HG03342 (cell line): ENCODE results near the gene TMEM201.

Experiments used
- ATAC-seq: cut with Tn5 transposase; IDR thresholded peaks from one replicate; pipeline ENCODE4 v1.9.1; 2021; ENCODE audit warnings: mild to moderate bottlenecking, moderate library complexity; ENCODE audit not compliant: unreplicated experiment

The TMEM201 gene

DNA sequence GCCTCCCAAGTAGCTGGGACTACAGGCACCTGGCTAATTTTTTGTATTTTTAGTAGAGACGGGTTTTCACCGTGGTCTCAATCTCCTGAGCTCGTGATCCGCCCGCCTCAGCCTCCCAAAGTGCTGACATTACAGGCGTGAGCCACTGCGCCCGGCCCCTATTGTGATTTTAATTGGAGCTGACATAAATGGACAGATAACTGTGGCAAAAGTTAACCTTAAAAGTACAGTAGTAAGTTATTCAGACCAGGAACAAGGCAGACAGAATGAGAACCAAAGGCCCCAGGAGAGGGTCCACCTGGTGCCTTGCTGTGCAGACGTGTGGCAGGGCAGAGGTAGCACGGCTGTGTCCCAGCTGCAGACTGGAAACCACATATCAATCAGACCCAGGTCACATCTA is 11.0 kb downstream of the TMEM201 start:
- no peak for ATAC-seq

DNA sequence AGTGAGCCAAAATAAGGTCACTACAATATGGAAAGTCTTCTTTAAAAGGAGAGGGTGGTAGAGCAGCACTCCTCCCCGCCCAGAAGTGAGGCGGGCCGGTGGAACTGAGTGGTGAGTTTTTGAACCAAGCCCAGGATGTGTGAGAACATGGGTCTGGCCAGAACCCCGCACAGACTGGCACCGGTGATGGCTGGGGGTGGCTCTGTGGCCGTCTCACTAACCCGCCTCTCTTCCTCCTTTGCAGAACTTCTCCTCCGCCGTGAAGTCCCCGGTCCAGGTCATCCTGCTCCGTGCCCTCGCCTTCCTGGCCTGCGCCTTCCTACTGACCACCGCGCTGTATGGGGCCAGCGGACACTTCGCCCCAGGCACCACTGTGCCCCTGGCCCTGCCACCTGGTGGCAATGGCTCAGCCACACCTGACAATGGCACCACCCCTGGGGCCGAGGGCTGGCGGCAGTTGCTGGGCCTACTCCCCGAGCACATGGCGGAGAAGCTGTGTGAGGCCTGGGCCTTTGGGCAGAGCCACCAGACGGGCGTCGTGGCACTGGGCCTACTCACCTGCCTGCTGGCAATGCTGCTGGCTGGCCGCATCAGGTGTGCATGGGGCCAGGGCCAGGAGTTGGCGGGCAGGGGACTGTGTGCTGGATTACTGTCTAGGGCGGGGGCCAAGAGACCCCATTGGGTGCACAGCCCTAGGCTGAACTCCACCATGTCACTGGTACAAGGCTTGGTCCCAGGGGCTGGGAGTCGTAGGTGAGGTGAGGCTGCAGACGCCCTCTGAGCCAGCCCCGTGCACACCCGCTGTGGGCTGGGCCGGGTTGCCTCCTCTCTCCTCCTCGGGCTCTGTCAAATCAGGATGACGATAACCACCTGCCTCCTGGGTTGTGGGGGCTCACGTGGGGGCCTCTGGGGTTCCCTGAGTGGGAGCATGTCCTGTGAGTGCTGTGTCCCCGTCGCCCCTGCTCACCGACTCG is 12.4 kb downstream of the TMEM201 start:
- no peak for ATAC-seq

DNA sequence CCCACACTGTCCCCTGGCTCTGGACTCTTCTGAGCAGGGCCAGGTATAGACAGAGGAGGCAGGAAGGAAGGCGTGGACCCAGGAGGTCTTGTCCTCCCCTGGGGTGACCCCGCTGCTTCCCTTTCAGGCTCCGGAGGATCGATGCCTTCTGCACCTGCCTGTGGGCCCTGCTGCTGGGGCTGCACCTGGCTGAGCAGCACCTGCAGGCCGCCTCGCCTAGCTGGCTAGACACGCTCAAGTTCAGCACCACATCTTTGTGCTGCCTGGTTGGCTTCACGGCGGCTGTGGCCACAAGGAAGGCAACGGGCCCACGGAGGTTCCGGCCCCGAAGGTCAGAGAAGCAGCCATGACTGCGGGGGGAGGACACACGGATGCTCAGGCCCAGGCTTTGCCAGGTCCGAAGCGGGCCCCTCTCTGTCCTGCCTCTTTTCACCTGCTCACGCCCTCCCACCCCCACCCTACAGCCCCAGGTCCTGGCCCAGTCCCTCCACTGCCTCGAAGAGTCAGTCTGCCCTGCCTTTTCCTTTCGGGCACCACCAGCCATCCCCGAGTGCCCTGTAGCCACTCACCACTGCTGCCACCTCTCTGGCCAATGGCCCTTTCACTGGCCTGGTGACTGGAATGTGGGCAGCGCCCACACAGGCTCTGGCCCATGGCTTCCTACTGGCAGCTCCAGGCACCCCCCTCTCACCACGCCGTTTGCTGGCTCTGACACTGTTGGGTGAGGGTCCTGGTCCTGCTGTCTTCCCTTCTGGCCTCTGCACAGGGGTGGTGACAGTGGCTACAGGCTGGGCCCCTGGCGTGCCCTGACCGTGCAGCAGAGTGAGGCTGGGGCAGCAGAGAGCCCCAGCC is 13.5 kb downstream of the TMEM201 start:
- ATAC-seq = no peak

DNA sequence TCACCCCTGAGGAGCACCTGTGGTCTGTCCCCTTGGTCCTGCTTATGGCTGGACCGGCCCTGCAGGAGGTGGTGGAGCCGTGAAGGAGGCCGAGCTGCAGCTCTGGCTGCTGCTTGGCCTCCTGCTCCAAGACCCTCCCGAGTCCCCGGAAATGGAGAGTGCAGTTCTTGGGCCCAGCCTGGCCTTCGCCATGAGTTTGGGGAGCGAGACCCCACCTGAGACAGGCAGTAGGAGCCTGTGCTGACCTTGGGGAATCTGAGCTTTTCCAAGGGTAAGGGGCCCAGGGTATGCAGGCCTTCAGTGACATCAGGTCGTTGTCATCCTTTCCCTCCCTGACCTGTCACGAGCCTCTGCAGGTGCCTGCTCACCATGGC is 14.1 kb downstream of the TMEM201 start:
- no peak for ATAC-seq

DNA sequence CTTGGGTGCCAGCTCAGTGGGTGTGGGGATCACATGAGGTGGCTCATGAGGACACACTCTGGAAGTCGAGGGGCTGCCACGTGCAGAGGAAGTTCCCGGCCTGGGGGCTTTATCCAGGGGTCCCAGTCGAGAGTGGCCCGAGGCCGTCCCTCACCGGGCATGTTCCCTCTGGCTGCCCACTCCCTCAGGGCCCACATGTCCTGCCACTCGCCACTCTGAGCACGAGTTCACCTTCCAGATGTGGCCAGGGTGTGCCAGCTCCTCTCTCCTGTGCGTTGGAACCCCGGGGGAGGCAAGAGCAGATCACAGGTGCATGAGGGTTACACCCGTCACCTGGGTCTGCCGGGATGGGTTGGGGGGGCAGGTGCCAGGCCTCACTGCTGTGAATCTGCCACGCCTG is 14.6 kb downstream of the TMEM201 start:
- ATAC-seq = no peak

DNA sequence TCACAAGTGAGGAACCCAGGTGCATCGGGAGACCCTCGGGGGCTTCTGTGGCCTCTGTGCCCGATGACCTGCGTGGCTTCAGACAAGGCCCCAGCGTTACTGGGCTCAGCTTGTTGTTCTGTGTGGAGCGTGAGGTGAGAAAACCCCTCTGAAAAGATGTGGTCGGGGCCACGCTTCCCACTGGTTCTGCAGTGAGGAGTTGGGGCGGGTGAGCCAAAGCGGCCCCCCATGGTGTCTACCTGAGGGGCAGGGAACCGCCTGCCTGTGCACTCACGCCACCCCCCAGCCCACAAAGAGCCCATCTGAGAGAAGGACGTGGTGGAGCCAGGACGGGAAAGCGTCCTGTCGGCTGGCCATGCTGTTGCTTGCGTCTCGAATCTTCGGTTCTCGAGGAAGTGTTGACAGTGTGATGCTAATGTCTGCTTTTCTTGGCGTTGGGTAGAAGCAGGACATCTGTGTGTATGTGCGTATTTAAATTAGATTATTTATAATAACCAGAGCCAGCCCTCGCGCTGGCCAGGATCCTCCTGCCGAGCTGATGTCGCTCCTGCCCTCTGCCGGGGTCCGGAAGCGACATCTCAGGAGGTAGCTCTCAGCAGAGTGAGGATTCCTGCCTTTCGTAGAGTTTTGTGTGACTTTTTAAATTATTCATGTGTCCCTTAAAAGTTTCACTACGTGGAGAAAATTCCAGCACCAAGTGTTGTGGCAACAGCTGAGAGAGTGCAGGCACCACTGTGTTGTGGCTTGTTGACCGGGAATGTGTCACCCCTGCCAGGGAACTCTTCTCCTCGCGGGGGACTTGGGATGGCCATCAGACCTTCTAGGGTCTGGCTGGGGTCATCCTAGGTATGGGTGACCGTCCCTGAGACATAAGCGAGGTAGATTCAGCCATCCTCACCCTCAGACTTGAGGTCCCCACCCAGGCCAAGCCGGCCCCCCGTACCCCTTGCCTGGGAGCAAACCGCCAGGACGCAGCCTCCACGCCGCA is 15.3 kb downstream of the TMEM201 start:
- ATAC-seq = no peak

DNA sequence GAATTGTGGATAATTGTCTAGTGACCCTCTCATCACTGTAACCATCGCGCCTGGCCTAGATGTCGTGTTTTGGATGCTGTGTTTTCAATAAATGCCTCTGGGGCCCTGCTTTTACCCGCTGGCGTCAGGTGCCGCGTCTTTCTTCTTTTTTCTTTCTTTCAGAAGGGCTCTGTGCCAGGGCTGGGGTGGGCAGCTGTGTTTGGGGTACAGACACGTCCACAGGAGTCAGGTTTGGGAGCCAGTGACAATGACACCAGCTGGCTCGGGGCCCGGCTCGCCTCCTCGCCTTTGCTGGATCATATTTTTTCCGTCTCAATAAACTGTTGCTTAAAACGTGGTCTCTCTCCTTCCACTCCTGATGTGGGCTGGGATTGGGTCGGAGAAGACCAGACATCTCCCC is 16.1 kb downstream of the TMEM201 start:
- ATAC-seq = no peak

DNA sequence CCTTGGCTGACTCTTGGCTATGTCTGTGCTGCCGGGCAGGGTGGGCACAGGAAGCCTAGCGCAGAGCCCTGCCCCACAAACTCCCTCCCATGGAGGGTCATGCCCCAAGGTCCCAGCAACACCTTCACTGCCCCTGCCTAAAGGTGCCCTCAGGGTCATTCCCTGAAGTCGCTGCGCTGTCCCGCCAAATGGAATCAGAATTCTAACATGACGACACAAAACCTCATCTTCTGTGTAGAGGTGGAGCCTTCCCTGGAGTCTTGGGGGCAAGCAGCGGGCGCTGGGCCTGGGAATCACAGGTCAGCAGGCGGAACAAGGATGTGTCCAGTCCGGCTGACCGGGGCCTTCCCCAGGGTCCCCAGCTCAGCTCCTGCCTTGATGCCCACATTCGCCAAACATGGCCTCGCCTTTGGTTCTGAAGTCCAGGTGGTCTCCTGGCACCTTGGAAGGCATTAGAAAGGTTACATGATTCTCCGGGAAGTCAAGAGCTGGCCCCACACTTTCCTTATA is 17.3 kb downstream of the TMEM201 start:
- ATAC-seq = no peak

DNA sequence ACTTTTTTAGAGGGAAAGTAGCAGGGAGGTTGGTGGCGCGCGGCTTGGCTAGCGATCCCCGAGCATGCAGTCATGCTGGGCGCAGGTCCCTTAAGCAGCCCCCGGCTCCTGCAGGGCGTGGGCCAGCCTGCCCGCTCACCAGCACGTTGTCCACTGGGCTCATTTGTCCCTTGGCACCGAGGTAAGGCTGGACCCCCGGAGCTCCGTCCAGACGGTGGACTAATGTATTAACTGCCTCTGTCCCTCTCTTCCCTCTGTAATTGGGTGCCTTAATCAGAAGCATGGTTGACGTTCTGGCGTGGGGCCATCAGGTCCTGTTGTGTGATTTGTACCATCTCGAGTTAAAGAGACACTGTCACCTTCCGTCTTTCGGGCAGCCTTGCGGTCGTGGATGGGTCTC is 17.7 kb downstream of the TMEM201 start:
- ATAC-seq = no peak

DNA sequence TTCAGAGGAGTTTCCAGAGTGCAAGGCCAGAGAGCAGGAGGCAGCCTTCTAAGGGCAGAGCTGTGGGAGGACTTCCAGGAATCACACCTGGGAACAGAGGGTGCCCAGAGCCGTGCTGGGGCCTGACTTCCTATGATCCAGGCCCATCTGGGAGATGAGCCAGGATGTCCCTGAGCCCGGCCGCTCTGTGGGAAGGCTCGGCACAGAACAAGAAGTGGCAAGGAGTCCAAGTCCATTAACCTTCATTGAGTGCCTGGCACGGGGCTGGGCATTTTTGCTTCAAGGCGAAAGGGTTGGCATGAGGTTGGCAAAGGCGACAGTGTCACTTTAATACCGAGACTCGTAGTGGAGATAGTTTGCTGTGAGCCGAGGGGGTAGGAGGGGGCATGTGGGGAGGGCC is 18.2 kb downstream of the TMEM201 start:
- ATAC-seq = no peak

DNA sequence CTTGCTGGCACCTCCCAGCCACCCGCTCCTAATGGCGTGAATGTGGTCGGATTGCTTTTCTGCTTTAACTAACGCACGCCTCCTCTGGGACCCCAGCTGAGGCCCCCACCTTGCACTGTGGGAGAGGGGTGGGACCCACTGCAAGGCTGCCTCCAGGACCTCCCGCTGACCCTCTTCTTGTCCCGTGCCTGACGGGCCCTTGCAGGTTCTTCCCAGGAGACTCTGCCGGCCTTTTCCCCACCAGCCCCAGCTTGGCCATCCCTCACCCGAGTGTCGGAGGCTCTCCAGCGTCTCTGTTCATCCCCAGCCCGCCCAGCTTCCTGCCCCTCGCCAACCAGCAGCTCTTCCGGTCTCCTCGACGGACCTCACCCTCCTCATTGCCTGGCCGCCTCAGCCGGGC is 18.6 kb downstream of the TMEM201 start:
- no peak for ATAC-seq

DNA sequence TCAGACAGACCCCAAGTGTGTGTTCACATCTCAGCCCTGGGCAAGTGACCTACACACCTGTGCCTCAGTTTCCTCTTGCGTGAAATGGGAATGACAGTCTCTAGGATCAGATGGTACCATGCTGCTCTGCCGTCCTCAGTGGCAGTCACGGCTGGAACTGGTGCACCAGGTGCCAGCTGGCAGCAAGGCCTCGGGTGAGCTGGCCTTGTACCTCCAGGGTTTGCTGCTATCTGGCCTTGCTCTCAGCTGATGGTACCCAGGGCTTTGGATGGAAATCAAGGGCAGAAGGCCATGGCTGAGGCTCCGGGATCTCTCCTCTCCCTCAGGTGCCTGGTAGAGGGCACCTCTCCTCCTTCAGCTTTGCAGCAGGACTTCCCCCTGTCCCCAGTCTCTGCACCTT is 21.3 kb downstream of the TMEM201 start:
- ATAC-seq = no peak

DNA sequence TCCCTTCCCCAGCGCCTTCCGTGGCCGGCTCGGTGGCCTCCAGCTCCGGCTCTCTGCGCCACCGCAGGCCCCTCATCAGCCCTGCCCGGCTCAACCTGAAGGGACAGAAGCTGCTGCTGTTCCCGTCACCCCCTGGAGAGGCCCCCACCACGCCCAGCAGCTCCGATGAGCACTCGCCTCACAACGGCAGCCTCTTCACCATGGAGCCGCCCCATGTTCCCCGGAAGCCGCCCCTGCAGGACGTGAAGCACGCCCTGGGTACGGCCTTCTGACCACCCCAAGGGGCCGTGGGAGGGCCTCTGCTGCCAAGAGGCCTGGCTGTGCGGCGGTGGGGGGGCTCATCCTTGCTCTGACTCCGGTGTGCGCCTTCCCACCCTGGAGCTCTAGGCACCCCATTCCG is 21.8 kb downstream of the TMEM201 start:
- ATAC-seq = no peak

DNA sequence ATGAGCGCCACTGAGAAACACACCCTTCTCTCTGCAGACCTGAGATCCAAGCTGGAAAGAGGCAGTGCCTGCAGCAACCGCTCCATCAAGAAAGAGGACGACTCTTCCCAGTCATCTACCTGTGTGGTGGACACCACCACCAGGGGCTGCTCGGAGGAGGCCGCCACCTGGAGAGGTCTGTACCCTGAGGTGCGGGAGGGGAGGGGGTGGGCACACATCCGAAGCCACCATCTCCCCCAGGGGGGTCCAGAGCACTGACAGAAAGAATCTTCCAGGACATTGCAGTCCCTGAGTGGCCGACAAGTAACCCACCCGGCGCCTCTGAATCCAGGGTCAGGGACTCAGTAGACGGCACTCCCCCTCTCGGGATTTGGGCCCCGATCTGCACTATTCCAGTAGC is 23.0 kb downstream of the TMEM201 start:
- no peak for ATAC-seq

DNA sequence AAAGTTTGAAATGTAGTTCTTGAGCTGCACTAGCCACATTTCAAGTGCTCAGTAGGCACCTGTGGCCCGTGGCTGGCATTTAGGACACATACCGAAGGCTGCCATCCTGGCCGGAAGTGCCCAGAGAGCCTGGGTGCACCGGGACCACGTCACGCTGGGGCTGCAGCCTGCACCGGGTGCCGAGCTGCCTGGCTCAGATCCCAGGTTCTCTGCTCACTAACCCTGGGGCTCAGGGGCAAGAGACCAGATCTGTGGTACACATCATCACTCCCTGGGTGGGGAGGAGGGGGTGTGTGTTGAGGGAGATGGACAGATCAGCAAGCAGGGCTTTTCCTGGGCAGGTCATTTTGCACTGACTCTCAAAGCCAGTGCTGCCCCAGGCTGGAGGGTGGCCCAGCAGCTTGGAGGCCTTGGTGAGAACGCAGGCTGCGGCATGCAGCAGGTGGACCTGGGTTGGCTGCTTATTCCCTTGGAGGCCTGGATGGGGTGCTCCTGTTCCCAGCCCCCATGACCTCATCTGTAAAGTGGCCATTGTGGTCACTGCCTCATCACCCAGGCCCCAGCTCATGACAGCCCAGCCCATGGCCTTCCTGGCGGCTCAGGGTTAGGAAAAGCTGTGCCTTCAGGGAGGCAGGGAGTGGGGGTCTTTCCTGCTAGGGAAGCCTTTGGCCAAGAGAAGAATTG is 23.6 kb downstream of the TMEM201 start:
- no peak for ATAC-seq

DNA sequence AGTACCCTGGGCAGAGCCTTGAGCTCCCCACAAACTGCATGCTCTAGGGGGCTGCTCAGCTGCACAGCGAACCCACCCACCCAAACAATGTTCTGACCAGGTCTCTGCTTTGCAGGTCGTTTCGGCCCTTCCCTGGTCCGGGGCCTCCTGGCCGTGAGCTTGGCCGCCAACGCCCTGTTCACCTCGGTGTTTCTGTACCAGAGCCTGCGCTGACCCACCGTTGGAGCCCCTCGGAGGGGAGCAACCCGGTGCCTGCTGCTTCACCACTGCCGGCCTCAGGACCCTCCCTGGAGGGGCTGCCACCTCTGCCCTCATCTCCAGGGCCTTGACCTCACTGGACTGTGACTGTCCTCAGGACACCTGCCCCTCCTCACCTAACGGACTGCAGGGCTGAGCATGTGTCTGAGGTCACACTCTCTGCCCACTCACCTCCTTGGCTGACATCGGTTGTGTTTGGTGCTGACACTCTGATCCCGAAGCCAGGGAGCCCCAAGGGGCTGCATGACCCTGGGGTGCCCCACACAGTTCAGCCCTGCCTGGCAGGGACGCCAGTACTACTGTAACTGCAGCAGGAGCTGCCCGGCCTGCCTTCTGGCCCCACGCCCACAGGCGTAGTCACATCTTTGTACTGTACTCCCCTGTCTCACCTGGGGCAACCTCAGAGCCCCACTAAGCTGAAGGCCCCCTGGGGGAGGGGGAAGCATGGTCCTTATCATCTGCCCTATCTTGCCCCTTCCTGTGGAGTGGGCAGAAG is 24.3 kb downstream of the TMEM201 start:
- ATAC-seq = no peak

DNA sequence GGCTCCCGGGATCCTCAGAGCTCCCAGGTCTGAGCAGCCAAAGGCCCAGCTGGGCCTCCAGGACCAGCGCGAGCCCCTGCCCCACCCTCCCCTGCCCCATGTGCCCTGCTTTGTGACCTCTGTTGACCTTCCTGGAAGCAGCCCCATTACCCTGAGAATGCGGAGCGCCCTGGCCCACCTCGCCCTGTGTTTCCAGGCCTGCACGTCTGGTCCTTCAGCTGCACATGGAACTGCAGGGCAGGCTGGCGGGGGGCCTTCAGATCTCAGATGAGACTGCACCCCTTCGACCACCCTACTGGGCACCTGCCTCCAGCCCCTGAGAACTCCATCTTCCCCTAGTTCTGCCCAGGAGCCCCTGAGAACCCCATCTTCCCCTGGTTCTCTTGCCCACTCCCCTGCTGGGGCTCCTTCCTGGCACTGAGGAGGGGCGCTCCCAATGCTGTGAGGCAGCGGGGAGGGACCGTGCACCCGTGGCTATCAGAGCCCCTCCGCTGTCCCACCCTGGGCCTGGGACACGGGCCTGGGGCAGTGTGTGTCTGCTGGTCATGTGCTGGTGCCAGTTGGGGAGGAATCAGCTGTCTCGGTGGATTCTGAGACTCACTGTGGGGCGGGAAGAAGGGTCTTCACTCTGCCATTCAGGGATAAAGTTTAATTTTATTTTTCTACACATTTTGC is 25.1 kb downstream of the TMEM201 start:
- ATAC-seq = no peak

DNA sequence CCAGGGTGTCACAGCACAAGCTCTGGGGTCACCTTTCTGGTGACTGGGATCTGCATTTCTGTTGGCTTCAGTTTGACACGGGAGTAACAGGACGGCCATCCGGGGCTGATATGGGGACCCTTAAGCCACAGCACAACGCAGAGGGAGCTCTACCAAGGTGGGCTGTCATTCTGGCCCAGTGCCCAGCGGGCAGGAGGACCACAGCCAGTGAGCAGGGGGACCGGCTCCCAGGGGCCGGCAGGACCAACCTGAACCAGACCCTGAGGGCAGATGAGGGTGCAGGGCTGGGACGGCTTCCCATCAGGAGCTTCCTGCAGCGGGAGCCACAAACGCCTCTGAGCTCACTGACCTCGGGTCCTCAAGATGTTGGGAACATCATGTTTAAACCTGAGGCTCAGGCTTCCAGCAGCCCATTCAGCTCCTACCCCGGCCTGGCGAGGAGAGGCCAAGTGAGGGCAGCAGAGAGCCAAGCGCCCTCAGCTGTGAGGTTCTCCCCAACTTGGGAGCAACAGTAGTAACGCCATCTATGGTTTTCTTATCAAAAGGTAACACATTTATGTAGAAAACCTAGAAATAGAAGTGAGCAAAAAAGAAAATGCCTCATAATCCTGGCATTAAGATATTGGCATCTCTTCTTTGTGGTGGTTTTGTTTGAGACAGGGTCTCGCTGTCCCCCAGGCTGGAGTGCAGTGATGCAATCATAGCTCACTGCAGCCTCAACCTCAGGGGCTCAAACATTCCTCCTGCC is 26.8 kb downstream of the TMEM201 start:
- ATAC-seq = no peak
